Measurements from ENCODE around the gene ADCY10. TPM values are rescaled to one million over a fixed set of nuclear protein-coding genes. Genes with fewer than 3 reads are reported as not detected.
A peak's percentile ranks its signal among the peaks of the same experiment; 100 is the strongest.
"Not testable (repeated sequence)": the region's sequence is repeated elsewhere in the genome, so short reads cannot be mapped to it uniquely, and the experiment has no call there.

ADCY10 gene
- total and polyA plus RNA-seq, 2 experiments from 2014 or later: not detected

DNA sequence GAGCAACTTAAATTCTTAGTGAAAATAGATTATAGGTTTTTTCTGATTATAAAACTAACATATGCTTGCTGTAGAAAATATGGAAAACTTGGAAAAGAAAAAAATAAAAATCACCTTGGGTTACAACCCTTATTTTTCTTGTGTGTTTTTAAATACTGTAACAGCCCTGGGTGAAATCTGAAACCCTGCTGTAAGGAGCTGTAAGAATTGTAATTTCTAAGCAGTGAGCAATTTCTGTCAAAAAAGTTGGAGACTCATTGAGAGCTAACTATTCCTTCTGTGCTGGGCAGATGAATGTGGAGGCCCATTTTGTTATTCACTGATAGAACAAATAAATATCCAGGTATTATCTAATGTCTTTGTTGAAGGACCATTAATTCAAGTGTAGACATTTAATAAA lies 42.6 kb downstream of the ADCY10 start (continued):
- TF ChIP-seq, protein P1, sequence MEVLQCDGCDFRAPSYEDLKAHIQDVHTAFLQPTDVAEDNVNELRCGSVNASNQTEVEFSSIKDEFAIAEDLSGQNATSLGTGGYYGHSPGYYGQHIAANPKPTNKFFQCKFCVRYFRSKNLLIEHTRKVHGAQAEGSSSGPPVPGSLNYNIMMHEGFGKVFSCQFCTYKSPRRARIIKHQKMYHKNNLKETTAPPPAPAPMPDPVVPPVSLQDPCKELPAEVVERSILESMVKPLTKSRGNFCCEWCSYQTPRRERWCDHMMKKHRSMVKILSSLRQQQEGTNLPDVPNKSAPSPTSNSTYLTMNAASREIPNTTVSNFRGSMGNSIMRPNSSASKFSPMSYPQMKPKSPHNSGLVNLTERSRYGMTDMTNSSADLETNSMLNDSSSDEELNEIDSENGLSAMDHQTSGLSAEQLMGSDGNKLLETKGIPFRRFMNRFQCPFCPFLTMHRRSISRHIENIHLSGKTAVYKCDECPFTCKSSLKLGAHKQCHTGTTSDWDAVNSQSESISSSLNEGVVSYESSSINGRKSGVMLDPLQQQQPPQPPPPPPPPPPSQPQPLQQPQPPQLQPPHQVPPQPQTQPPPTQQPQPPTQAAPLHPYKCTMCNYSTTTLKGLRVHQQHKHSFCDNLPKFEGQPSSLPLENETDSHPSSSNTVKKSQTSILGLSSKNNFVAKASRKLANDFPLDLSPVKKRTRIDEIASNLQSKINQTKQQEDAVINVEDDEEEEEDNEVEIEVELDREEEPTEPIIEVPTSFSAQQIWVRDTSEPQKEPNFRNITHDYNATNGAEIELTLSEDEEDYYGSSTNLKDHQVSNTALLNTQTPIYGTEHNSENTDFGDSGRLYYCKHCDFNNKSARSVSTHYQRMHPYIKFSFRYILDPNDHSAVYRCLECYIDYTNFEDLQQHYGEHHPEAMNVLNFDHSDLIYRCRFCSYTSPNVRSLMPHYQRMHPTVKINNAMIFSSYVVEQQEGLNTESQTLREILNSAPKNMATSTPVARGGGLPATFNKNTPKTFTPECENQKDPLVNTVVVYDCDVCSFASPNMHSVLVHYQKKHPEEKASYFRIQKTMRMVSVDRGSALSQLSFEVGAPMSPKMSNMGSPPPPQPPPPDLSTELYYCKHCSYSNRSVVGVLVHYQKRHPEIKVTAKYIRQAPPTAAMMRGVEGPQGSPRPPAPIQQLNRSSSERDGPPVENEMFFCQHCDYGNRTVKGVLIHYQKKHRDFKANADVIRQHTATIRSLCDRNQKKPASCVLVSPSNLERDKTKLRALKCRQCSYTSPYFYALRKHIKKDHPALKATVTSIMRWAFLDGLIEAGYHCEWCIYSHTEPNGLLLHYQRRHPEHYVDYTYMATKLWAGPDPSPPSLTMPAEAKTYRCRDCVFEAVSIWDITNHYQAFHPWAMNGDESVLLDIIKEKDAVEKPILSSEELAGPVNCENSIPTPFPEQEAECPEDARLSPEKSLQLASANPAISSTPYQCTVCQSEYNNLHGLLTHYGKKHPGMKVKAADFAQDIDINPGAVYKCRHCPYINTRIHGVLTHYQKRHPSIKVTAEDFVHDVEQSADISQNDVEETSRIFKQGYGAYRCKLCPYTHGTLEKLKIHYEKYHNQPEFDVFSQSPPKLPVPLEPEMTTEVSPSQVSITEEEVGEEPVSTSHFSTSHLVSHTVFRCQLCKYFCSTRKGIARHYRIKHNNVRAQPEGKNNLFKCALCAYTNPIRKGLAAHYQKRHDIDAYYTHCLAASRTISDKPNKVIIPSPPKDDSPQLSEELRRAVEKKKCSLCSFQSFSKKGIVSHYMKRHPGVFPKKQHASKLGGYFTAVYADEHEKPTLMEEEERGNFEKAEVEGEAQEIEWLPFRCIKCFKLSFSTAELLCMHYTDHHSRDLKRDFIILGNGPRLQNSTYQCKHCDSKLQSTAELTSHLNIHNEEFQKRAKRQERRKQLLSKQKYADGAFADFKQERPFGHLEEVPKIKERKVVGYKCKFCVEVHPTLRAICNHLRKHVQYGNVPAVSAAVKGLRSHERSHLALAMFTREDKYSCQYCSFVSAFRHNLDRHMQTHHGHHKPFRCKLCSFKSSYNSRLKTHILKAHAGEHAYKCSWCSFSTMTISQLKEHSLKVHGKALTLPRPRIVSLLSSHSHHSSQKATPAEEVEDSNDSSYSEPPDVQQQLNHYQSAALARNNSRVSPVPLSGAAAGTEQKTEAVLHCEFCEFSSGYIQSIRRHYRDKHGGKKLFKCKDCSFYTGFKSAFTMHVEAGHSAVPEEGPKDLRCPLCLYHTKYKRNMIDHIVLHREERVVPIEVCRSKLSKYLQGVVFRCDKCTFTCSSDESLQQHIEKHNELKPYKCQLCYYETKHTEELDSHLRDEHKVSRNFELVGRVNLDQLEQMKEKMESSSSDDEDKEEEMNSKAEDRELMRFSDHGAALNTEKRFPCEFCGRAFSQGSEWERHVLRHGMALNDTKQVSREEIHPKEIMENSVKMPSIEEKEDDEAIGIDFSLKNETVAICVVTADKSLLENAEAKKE (CRISPR knock-in tag; IDR thresholded peaks at IDR 0.05): no peak
- TF ChIP-seq EZH2 (IDR thresholded peaks at IDR 0.05; ENCODE audit: low read depth, unreplicated experiment): no peak

DNA sequence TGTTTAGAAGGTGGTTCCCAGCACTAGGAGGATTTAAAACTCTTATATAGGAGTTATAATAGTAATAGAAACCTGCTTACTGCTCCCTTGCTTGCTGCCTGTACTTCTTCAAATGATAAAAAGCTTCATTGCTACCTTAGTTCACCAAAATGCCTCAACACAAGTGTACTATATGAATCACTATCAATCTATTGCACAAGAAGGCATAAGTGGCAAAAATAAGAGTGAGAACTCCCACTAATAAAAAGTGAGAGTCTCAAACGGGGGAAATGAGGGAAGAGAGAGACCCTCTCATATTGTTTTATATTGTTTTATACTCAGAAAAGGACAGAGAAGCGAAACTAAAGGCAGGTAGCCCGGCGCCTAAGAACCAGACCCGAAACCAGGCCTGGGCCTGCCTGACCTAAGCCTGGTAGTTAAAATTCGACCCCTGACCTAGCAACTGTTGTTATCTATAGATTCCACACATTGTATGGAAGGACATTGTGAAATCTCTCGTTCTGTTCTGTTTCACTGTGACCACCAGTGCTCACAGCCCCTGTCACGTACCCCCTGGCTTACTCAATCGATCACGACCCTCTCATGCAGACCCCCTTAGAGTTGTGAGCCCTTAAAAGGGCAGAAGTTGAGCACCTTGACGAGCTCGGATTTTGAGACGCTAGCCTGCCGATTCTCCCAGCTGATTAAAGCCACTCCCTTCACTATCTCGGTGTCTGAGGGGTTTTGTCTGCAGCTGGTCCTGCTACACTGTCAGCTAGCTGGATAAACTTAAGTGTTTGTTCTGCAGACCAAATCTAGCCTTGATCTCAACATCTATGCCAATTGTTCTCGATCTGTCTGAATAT lies 44.6 kb downstream of the ADCY10 start:
- peak; percentile 28; the same call in 1 of the 3 replicates for ATAC-seq
- H4K20me1 ChIP-seq (replicated peaks; ENCODE audit: insufficient read depth); H3K36me3 Mint-ChIP-seq (ENCODE audit: low read depth); H3K27me3 Mint-ChIP-seq (ENCODE audit: insufficient read depth, low read depth, poor library complexity); H3K36me3 ChIP-seq (ENCODE audit: insufficient read depth); H3K27me3 ChIP-seq (ENCODE audit: insufficient read depth); H3K4me3 Mint-ChIP-seq; H3K4me2 ChIP-seq; H3K79me2 ChIP-seq (replicated peaks; ENCODE audit: insufficient read depth); H3F3A ChIP-seq (replicated peaks; ENCODE audit: low read depth); H3K9me3 Mint-ChIP-seq; DNase-seq (ENCODE audit: low spot score); H3K4me3 ChIP-seq; H3K9me2 ChIP-seq (ENCODE audit: insufficient read depth): not testable (repeated sequence)
- H3K27ac Mint-ChIP-seq: peak overlapping the region; percentile 69
- Histone ChIP-seq H3K27ac (ENCODE audit: low read depth) (peak overlapping the region; percentile 5; the same call in 1 of the 2 replicates), H2AFZ (peak overlapping the region; percentile 5; the same call in 1 of the 2 replicates), H3K4me1 (ENCODE audit: insufficient read depth) (peaks cover 14% of the 10 kb centered on the region)
- peaks cover 14% of the 10 kb centered on the region for H3K4me1 Mint-ChIP-seq

DNA sequence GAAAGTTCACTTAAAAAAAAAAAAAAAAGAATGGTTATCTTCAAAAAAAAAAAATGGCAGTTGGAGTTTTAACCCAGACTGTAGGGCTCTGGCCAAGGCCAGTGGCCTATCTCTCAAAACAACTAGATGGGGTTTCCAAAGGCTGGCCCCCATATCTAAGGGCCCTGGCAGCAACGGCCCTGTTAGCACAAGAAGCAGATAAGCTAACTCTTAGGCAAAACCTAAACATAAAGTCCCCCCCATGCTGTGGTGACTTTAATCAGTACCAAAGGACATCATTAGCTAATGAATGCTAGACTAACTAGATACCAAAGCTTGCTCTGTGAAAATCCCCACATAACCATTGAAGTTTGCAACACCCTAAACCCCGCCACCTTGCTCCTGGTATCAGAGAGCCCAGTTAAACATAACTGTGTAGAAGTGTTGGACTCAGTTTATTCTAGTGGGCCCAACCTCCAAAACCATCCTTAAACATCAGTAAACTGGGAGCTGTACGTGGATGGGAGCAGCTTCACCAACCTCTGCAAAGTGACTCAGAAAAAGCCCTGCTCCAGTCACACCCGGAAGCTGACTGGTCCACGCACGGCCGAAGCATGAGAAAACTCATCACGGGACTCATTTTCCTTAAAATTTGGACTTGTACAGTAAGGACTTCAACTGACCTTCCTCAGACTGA lies 47.1 kb downstream of the ADCY10 start:
- H3K27ac Mint-ChIP-seq; H3K27me3 ChIP-seq (ENCODE audit: insufficient read depth); H3K9me2 ChIP-seq (ENCODE audit: insufficient read depth); ATAC-seq; H3K9me3 Mint-ChIP-seq; H3K79me2 ChIP-seq (replicated peaks; ENCODE audit: insufficient read depth); H3K27ac ChIP-seq (ENCODE audit: low read depth); H3F3A ChIP-seq (replicated peaks; ENCODE audit: low read depth); H3K4me3 ChIP-seq; H3K27me3 Mint-ChIP-seq (ENCODE audit: insufficient read depth, low read depth, poor library complexity); H3K36me3 Mint-ChIP-seq (ENCODE audit: low read depth); H3K4me3 Mint-ChIP-seq; H2AFZ ChIP-seq; H3K36me3 ChIP-seq (ENCODE audit: insufficient read depth); H4K20me1 ChIP-seq (replicated peaks; ENCODE audit: insufficient read depth); H3K4me2 ChIP-seq; DNase-seq (ENCODE audit: low spot score): not testable (repeated sequence)
- peaks cover 25% of the 10 kb centered on the region for H3K4me1 ChIP-seq (ENCODE audit: insufficient read depth)
- peaks cover 31% of the 10 kb centered on the region for H3K4me1 Mint-ChIP-seq

DNA sequence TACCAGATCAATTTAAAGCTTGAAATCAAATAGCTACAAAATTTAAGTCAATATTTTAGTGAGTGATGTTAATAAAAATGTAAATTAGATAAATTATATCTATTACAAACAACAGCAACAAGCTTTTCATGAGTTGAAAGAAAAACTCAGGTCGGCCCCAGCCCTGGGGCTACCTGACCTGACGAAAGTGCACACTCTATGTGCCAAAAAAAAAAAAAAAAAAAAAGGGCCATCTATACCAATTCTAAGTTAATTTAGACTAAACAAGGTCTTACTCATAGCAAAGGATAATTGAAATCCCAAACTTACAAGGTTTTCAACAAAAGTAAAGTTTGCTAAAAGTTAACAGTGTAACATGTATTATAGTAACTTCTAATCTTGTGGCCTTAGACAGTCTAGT lies 47.6 kb downstream of the ADCY10 start:
- not testable (repeated sequence) for ATAC-seq; H3K4me3 Mint-ChIP-seq; H4K20me1 ChIP-seq (replicated peaks; ENCODE audit: insufficient read depth); H3K27ac ChIP-seq (ENCODE audit: low read depth); H3K9me3 Mint-ChIP-seq; H3F3A ChIP-seq (replicated peaks; ENCODE audit: low read depth); H3K27me3 Mint-ChIP-seq (ENCODE audit: insufficient read depth, low read depth, poor library complexity); H3K9me2 ChIP-seq (ENCODE audit: insufficient read depth); H3K27me3 ChIP-seq (ENCODE audit: insufficient read depth); H2AFZ ChIP-seq; DNase-seq (ENCODE audit: low spot score); H3K36me3 Mint-ChIP-seq (ENCODE audit: low read depth); H3K27ac Mint-ChIP-seq; H3K36me3 ChIP-seq (ENCODE audit: insufficient read depth); H3K79me2 ChIP-seq (replicated peaks; ENCODE audit: insufficient read depth); H3K4me2 ChIP-seq; H3K4me3 ChIP-seq
- peaks cover 27% of the 10 kb centered on the region for H3K4me1 ChIP-seq (ENCODE audit: insufficient read depth)
- H3K4me1 Mint-ChIP-seq: peaks cover 34% of the 10 kb centered on the region

Data from GM23338 (cell line).